HepG2 (cell line): ENCODE data around the gene RHOG. TPM values are rescaled to one million over a fixed set of nuclear protein-coding genes. Genes with fewer than 3 reads are reported as not detected.

Source experiments
- ATAC-seq: fragments of 200-7000 bp; cut with Tn5 transposase; 3 replicates; pipeline ENCODE4 v1.9.1; 2020; ENCODE audit warnings: mild to moderate bottlenecking, moderate library complexity
- BruUV-seq: library from RNA; stranded (reverse); fragments of 400-500 nt; replicated peaks from 2 replicates; lab custom pipeline; 2021; lab: Mats Ljungman, UMichigan
- CTCF ChIA-PET: fragments of 300-600 bp; formaldehyde crosslinking; extraction: SDS; loops from one replicate; lab custom pipeline; 2021; ENCODE audit warnings: low total read pairs, inconsistent platforms, low intra/inter-chr PET ratio; lab: Yijun Ruan, JAX
- POLR2A ChIA-PET: fragments of 350-600 bp; sonication (Branson Sonifier 250); formaldehyde crosslinking; loops from one replicate; lab custom pipeline; 2020; ENCODE audit warnings: antibody characterized with exemption, inconsistent platforms; lab: Yijun Ruan, JAX
- DNase-seq: peaks from one replicate; pipeline ENCODE4 v3.0.0-alpha.2; 2015; ENCODE audit warnings: low spot score
- FAIRE-seq: peaks from 3 replicates; lab custom pipeline; 2011; peaks lifted over from hg19 to GRCh38; lab: Jason Lieb, UNC
- H2AFZ ChIP-seq: one replicate; pipeline ENCODE4 v1.6.1; 2011; ENCODE audit warnings: low read length, inconsistent platforms
- H3K27ac ChIP-seq: fragments of 300-600 bp; 3 replicates; pipeline ENCODE4 v1.8.0; 2011; ENCODE audit warnings: mixed run types, mild to moderate bottlenecking, mixed read lengths, low read length, inconsistent platforms; ENCODE audit not compliant: insufficient read depth; ENCODE audit errors: extremely low read length
- H3K27me3 ChIP-seq, 2 experiments: fragments of 200-600 bp in 1 of 2; 2 replicates in 1 of 2; 3 replicates in 1 of 2; pipeline versions ENCODE4 v1.6.0 to v1.8.0; 2011; ENCODE audit warnings: low read length in 2 of 2, mild to moderate bottlenecking in 2 of 2, moderate library complexity in 2 of 2, inconsistent platforms in 1 of 2; ENCODE audit not compliant: insufficient read depth in 2 of 2, control insufficient read depth in 1 of 2
- H3K36me3 ChIP-seq, 2 experiments: fragments of 200-600 bp in 1 of 2; replicated peaks in 1 of 2; 2 replicates in 1 of 2; 3 replicates in 1 of 2; pipeline versions ENCODE4 v1.5.1 to v1.8.0; 2011; ENCODE audit warnings: low read length in 2 of 2, inconsistent platforms in 1 of 2; ENCODE audit not compliant: insufficient read depth in 2 of 2, control insufficient read depth in 1 of 2
- H3K4me1 ChIP-seq: 2 replicates; pipeline ENCODE4 v1.5.1; 2012; ENCODE audit warnings: low read length, inconsistent platforms; ENCODE audit not compliant: insufficient read depth
- H3K4me2 ChIP-seq: 2 replicates; pipeline ENCODE4 v1.6.0; 2011; ENCODE audit warnings: low read depth, low read length, inconsistent platforms
- H3K4me3 ChIP-seq, 3 experiments: fragments of 200-600 bp in 1 of 3; sonication (generic), shearing (Covaris generic) in 1 of 3; replicated peaks in 1 of 3; 2 replicates each; pipeline ENCODE4 v1.5.1; 2011 to 2016; ENCODE audit warnings: low read length in 3 of 3, inconsistent platforms in 2 of 3, low read depth in 2 of 3, mild to moderate bottlenecking in 2 of 3, control low read depth in 1 of 3, mixed read lengths in 1 of 3; ENCODE audit not compliant: insufficient read depth in 1 of 3
- H3K79me2 ChIP-seq: one replicate; pipeline ENCODE4 v1.6.1; 2011; ENCODE audit warnings: low read length, inconsistent platforms; ENCODE audit not compliant: insufficient read depth
- H3K9ac ChIP-seq: 2 replicates; pipeline ENCODE4 v1.6.0; 2011; ENCODE audit warnings: mild to moderate bottlenecking, low read depth, low read length, inconsistent platforms; ENCODE audit not compliant: insufficient read depth
- H3K9me3 ChIP-seq: 2 replicates; pipeline ENCODE4 v1.5.1; 2012; ENCODE audit warnings: mild to moderate bottlenecking, low read length
- H4K20me1 ChIP-seq: 2 replicates; pipeline ENCODE4 v1.6.0; 2011; ENCODE audit warnings: inconsistent platforms, mild to moderate bottlenecking, low read length, moderate library complexity; ENCODE audit not compliant: insufficient read depth
- AGO2 ChIP-seq: fragments of 200-400 bp; formaldehyde crosslinking; optimal IDR thresholded peaks from 2 replicates; pipeline ENCODE3; 2017; ENCODE audit warnings: mild to moderate bottlenecking, low read depth, low read length, moderate library complexity
- CEBPB ChIP-seq: IDR thresholded peaks from 2 replicates; pipeline ENCODE4 v1.6.1; 2011; ENCODE audit warnings: low read depth, low read length, improper control_type of control experiment, borderline replicate concordance
- CEBPG ChIP-seq: IDR thresholded peaks from 2 replicates; pipeline ENCODE4 v1.6.1; 2016
- GFI1 ChIP-seq: sonication (generic); formaldehyde crosslinking; IDR thresholded peaks from 2 replicates; pipeline ENCODE4 v1.5.0; 2020; ENCODE audit warnings: missing genetic modification reagents, mild to moderate bottlenecking, borderline replicate concordance
- KLF13 ChIP-seq: sonication (generic); formaldehyde crosslinking; IDR thresholded peaks from 2 replicates; pipeline ENCODE4 v1.4.0; 2020; ENCODE audit warnings: mild to moderate bottlenecking, missing genetic modification reagents
- RBFOX2 ChIP-seq: fragments of 200-400 bp; formaldehyde crosslinking; IDR thresholded peaks from 2 replicates; pipeline ENCODE4 v1.6.1; 2017; ENCODE audit warnings: low read depth, mild to moderate bottlenecking, low read length
- TAF15 ChIP-seq: fragments of 200-400 bp; formaldehyde crosslinking; IDR thresholded peaks from one replicate; pipeline ENCODE4 v1.6.1; 2018; ENCODE audit warnings: mild to moderate bottlenecking, low read depth, low read length; ENCODE audit not compliant: poor library complexity, severe bottlenecking
- ZSCAN29 ChIP-seq: sonication (generic); formaldehyde crosslinking; conservative IDR thresholded peaks from 2 replicates; pipeline ENCODE4 v1.4.0; 2020; ENCODE audit warnings: mild to moderate bottlenecking, missing genetic modification reagents
- WGBS: methylation state at CpG from one replicate; pipeline ENCODE4 v1.1.6; 2017; ENCODE audit warnings: low lambda C conversion rate; 5-methylcytosine and 5-hydroxymethylcytosine counted together
- in situ Hi-C: cut with HindIII; loops from 2 replicates; pipeline ENCODE4 v1.10.0; 2017; ENCODE audit warnings: low pct_unique_long_range_greater_than_20kb; ENCODE audit not compliant: extremely low pct_ligation_motif_present
- intact Hi-C: fragments of 100-400 bp; cut with micrococcal nuclease; formaldehyde crosslinking; loops from one replicate; pipeline ENCODE4 v1.10.0; 2022; ENCODE audit not compliant: unreplicated experiment
- polyA plus RNA-seq, 8 experiments: library from polyadenylated mRNA; depleted of rRNA in 3 of 8; stranded (reverse) in 7 of 8; unstranded in 1 of 8; fragments of >200 nt; fragmentation: Illumina TruSeq in 4 of 8; extraction: Trizol in 4 of 8; gene quantifications; 2 replicates each; pipeline versions ENCODE4 v1.2.1 to v1.2.3, GENCODE V29; 2011 to 2016; ENCODE audit warnings: low read depth in 4 of 8, missing spikeins in 1 of 8, mixed read lengths in 1 of 8; ENCODE audit not compliant: insufficient read depth in 1 of 8
- total RNA-seq, 5 experiments: library from RNA; depleted of rRNA; stranded (reverse); fragments of >200 nt; fragmentation: Illumina TruSeq; extraction: Trizol; gene quantifications; 2 replicates each; pipeline ENCODE4 v1.2.3, GENCODE V29; 2016; ENCODE audit warnings: low read depth in 1 of 5

Gene RHOG
- total and polyA plus RNA-seq, 2 of the 13 experiments (the other 11 are each of a cell fraction or from before 2014, with no cell fraction given), result 7.7 to 23.4 TPM

- WGBS, result 82% methylated on average over 2 of the region's 2 CpGs
- H3K27me3 ChIP-seq, result no peaks in the 10 kb centered on the region
- no peaks in the 10 kb centered on the region for H3K9me3 ChIP-seq
- no peak overlapping the region for H2AFZ ChIP-seq
- intact Hi-C loops (no loop called here), in situ Hi-C loops (no loop called here)
- CTCF ChIA-PET, result no interaction called here
- H3K4me1 ChIP-seq, result peaks cover 61% of the 10 kb centered on the region
- no peaks in the 10 kb centered on the region for H4K20me1 ChIP-seq
- DNase-seq (no peak), FAIRE-seq (no peak), ATAC-seq (0 out of 3 replicates have a peak, but pooled peaks have one; percentile 26)
- no TSS peak for BruUV-seq
- peaks cover 45% of the 10 kb centered on the region for H3K79me2 ChIP-seq
- no peak overlapping the region for H3K9ac ChIP-seq
- H3K27ac ChIP-seq, result no peak overlapping the region
- no peaks in the 10 kb centered on the region for H3K36me3 ChIP-seq
- TF ChIP-seq CEBPG (peak; percentile 26; the same call in 1 of the 2 replicates), CEBPB (peak; percentile 32; the same call in 1 of the 2 replicates), ZSCAN29 (no peak)
- H3K4me2 ChIP-seq, result no peak overlapping the region
- POLR2A ChIA-PET, result interaction anchor here (1.1 to 2.6 kb wide), 3 partner anchors 9 to 24 kb away, joined by 3 to 7 read pairs (median 3); no protein-coding TSS in a partner anchor
- H3K4me3 ChIP-seq, result no peak overlapping the region
Observed at GRCh38 chr11:3890014-3890413, 49.3 kb upstream of the RHOG start.

GRCh38 chr11:3888876-3889275, 48.1 kb upstream of the RHOG start:
- Histone ChIP-seq H3K9me3 (no peaks in the 10 kb centered on the region), H4K20me1 (no peaks in the 10 kb centered on the region), H3K36me3 (no peaks in the 10 kb centered on the region), H2AFZ (no peak overlapping the region), H3K27ac (no peak overlapping the region), H3K9ac (no peak overlapping the region), H3K4me2 (no peak overlapping the region), H3K4me3 (no peak overlapping the region), H3K4me1 (peaks cover 55% of the 10 kb centered on the region), H3K79me2 (peaks cover 55% of the 10 kb centered on the region), H3K27me3 (no peaks in the 10 kb centered on the region)
- in situ Hi-C loops (no loop called here), intact Hi-C loops (no loop called here)
- TF ChIP-seq KLF13 (CRISPR knock-in tag) (no peak), AGO2 (no peak), GFI1 (no peak), RBFOX2 (no peak), TAF15 (no peak)
- DNase-seq (no peak), ATAC-seq (no peak), FAIRE-seq (no peak)
- ChIA-PET POLR2A (interaction anchor here (2.6 kb wide), 1 partner anchor 17 kb away, joined by 7 read pairs; no protein-coding TSS in a partner anchor), CTCF (no interaction called here)
- BruUV-seq, result no TSS peak
